GM21528 (cell line): ENCODE data around the gene DHX34.

Experiments used
- ATAC-seq: cut with Tn5 transposase; IDR thresholded peaks from one replicate; pipeline ENCODE4 v1.9.1; 2021; ENCODE audit warnings: mild to moderate bottlenecking, moderate library complexity; ENCODE audit not compliant: unreplicated experiment, low FRiP score

The DHX34 gene

GRCh38 chr19:47413941-47414340 lies 64.8 kb downstream of the DHX34 start:
- no peak for ATAC-seq

- no peak for ATAC-seq
These were observed 65.4 kb downstream of the DHX34 start for GRCh38 chr19:47414469-47414868.

GRCh38 chr19:47415953-47416642 lies 67.0 kb downstream of the DHX34 start:
- ATAC-seq, result no peak

GRCh38 chr19:47416643-47416985 lies 67.5 kb downstream of the DHX34 start:
- no peak for ATAC-seq

GRCh38 chr19:47417107-47417745 lies 68.1 kb downstream of the DHX34 start:
- no peak for ATAC-seq

GRCh38 chr19:47417746-47418691 lies 68.9 kb downstream of the DHX34 start:
- ATAC-seq, result no peak

GRCh38 chr19:47418692-47419029 lies 69.5 kb downstream of the DHX34 start:
- no peak for ATAC-seq

- ATAC-seq, result no peak
These were observed 70.1 kb downstream of the DHX34 start, which contains the start of gene MEIS3 for GRCh38 chr19:47419030-47419783. Gene MEIS3 (minus strand): TSS chr19:47419527. CDS start chr19:47419081, 446 bp downstream.

GRCh38 chr19:47419789-47420188 lies 70.7 kb downstream of the DHX34 start:
- no peak for ATAC-seq

GRCh38 chr19:47421244-47421786 lies 72.2 kb downstream of the DHX34 start:
- ATAC-seq, result no peak

GRCh38 chr19:47421844-47422395 lies 72.8 kb downstream of the DHX34 start:
- ATAC-seq, result no peak

GRCh38 chr19:47422417-47423163 lies 73.5 kb downstream of the DHX34 start:
- ATAC-seq, result no peak

GRCh38 chr19:47423203-47423882 lies 74.2 kb downstream of the DHX34 start:
- ATAC-seq, result no peak

GRCh38 chr19:47427241-47428176 lies 78.4 kb downstream of the DHX34 start:
- ATAC-seq, result no peak

GRCh38 chr19:47428177-47428894 lies 79.2 kb downstream of the DHX34 start:
- no peak for ATAC-seq

- ATAC-seq, result no peak
These were observed 80.2 kb downstream of the DHX34 start for GRCh38 chr19:47429140-47429793.
